ENCODE results near the gene METTL8. TPM values are rescaled to one million over a fixed set of nuclear protein-coding genes. Genes with fewer than 3 reads are reported as not detected.

The METTL8 gene
- total RNA-seq, 1 experiment from 2014 or later: 34.4 TPM

DNA sequence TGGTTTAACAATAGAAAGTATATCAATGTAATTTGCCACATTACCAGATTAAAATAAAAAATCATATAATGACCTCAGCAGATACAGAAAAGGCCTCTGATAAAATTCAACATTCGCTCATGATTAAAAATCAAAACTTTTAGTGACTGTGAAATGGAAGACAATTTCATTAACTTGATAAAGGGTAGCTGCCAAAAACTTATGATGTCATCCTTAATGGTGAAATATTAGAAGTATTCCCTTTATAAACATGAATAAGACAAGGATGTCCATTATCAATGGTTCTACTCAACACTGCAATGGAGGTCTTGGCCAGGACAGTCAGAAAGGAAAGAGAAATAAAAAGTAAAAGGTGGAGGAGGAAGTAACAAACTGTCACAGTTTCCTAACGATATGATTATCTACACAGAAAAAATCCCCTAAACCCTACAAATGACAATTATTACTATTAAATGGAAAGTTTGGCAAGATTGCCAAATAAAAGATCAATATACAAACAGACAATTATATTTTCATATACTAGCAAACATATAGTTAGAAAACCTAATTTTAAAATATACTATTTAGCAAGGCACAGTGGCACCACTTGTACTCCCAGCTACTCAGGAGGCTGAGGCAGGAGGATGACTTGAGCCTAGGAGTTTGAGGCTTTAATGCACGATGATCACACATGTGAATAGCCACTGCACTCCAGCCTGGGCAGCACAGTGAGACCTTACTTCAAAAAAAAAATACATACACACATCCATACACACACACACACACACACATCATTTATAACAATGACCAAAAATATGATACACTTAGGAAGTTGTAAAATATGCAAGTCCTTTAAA, 12.8 kb downstream of the METTL8 start:
- no peaks in the 10 kb centered on the region; a peak in 1 of 4 replicates for H3K4me1 ChIP-seq (ENCODE audit: control insufficient read depth in 1 of 2, insufficient read depth in 2 of 2, low read length in 2 of 2)
- H3K36me3 ChIP-seq (ENCODE audit: control insufficient read depth in 1 of 2, insufficient read depth in 2 of 2, low read length in 2 of 2): no peaks in the 10 kb centered on the region
- no TSS peak for BruUV-seq (replicated peaks)
- H3K27me3 ChIP-seq (ENCODE audit: insufficient read depth, low read length): no peaks in the 10 kb centered on the region
- H3K4me3 ChIP-seq (replicated peaks in 1 of 2; ENCODE audit: low read depth in 1 of 2, low read length in 2 of 2): no peak overlapping the region
- ATAC-seq: no peak
- peaks cover 59% of the 10 kb centered on the region for H3K79me2 ChIP-seq (ENCODE audit: insufficient read depth, low read length)
- no peak for DNase-seq (ENCODE audit: low read depth, low spot score)
- peaks cover 8% of the 10 kb centered on the region; the same call in 1 of the 2 replicates for H4K20me1 ChIP-seq (ENCODE audit: insufficient read depth)
- H3K27ac ChIP-seq (ENCODE audit: low read depth, low read length): no peak overlapping the region
- intact Hi-C loops (cut with micrococcal nuclease): no loop called here
- peaks cover 5 to 6% of the 10 kb centered on the region in 2 experiments; a peak in 1 of 4 replicates for H3K9me3 ChIP-seq (ENCODE audit: control insufficient read depth in 1 of 2, insufficient read depth in 1 of 2, low read depth in 1 of 2, low read length in 2 of 2)
- no peak overlapping the region for H3K4me2 ChIP-seq (ENCODE audit: low read length)
- H3K9me2 ChIP-seq (ENCODE audit: insufficient read depth): no peaks in the 10 kb centered on the region
- ChIA-PET POLR2A (interaction anchor here (0.6 kb wide), 1 partner anchor 1212 kb away, joined by 4 read pairs; no protein-coding TSS in a partner anchor), RAD21 (ENCODE audit: low non-redundant PET in 1 of 2, low total read pairs in 2 of 2, uncharacterized antibody in 2 of 2, unreplicated experiment in 2 of 2) (interaction anchor here in 1 of 2 experiments (0.6 kb wide), 1 partner anchor 60 kb away, joined by 9 read pairs; no protein-coding TSS in a partner anchor), CTCF (no interaction called here)
- H2AFZ ChIP-seq (ENCODE audit: low read depth, low read length, poor library complexity, severe bottlenecking): no peak overlapping the region
- H3K9ac ChIP-seq (ENCODE audit: low read length): no peak overlapping the region
- TF ChIP-seq ZFX (IDR thresholded peaks at IDR 0.05) (no peak), CBX3 (IDR thresholded peaks at IDR 0.05; ENCODE audit: low read depth) (no peak), POLR2A (IDR thresholded peaks at IDR 0.05; ENCODE audit: borderline replicate concordance, extremely low read depth, insufficient read depth, insufficient read length) (no peak), CEBPB (IDR thresholded peaks at IDR 0.05; ENCODE audit: low read depth) (no peak), SRF (IDR thresholded peaks at IDR 0.05; ENCODE audit: low read depth) (no peak), YY1 (IDR thresholded peaks at IDR 0.05; ENCODE audit: extremely low read depth, insufficient replicate concordance, low read depth, low read length) (no peak), EZH2 (IDR thresholded peaks at IDR 0.05) (no peak), FOSL1 (IDR thresholded peaks at IDR 0.05; ENCODE audit: low read depth) (no peak), POLR2AphosphoS5 (IDR thresholded peaks at IDR 0.05; ENCODE audit: low read depth, low read length) (no peak), ZNF274 (IDR thresholded peaks at IDR 0.05; ENCODE audit: low read depth, low read length) (no peak), TCF7L2 (IDR thresholded peaks at IDR 0.05; ENCODE audit: borderline replicate concordance, extremely low read depth, insufficient read depth, insufficient read length) (no peak), EGR1 (IDR thresholded peaks at IDR 0.05; ENCODE audit: low read depth) (no peak), EZH2phosphoT487 (IDR thresholded peaks at IDR 0.05; ENCODE audit: borderline replicate concordance) (no peak), JUND (IDR thresholded peaks at IDR 0.05) (no peak)
- TF ChIP-seq, protein P1, sequence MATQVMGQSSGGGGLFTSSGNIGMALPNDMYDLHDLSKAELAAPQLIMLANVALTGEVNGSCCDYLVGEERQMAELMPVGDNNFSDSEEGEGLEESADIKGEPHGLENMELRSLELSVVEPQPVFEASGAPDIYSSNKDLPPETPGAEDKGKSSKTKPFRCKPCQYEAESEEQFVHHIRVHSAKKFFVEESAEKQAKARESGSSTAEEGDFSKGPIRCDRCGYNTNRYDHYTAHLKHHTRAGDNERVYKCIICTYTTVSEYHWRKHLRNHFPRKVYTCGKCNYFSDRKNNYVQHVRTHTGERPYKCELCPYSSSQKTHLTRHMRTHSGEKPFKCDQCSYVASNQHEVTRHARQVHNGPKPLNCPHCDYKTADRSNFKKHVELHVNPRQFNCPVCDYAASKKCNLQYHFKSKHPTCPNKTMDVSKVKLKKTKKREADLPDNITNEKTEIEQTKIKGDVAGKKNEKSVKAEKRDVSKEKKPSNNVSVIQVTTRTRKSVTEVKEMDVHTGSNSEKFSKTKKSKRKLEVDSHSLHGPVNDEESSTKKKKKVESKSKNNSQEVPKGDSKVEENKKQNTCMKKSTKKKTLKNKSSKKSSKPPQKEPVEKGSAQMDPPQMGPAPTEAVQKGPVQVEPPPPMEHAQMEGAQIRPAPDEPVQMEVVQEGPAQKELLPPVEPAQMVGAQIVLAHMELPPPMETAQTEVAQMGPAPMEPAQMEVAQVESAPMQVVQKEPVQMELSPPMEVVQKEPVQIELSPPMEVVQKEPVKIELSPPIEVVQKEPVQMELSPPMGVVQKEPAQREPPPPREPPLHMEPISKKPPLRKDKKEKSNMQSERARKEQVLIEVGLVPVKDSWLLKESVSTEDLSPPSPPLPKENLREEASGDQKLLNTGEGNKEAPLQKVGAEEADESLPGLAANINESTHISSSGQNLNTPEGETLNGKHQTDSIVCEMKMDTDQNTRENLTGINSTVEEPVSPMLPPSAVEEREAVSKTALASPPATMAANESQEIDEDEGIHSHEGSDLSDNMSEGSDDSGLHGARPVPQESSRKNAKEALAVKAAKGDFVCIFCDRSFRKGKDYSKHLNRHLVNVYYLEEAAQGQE (IDR thresholded peaks at IDR 0.05; ENCODE audit: low read depth): no peak
- TF ChIP-seq, protein P2, sequence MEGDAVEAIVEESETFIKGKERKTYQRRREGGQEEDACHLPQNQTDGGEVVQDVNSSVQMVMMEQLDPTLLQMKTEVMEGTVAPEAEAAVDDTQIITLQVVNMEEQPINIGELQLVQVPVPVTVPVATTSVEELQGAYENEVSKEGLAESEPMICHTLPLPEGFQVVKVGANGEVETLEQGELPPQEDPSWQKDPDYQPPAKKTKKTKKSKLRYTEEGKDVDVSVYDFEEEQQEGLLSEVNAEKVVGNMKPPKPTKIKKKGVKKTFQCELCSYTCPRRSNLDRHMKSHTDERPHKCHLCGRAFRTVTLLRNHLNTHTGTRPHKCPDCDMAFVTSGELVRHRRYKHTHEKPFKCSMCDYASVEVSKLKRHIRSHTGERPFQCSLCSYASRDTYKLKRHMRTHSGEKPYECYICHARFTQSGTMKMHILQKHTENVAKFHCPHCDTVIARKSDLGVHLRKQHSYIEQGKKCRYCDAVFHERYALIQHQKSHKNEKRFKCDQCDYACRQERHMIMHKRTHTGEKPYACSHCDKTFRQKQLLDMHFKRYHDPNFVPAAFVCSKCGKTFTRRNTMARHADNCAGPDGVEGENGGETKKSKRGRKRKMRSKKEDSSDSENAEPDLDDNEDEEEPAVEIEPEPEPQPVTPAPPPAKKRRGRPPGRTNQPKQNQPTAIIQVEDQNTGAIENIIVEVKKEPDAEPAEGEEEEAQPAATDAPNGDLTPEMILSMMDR (IDR thresholded peaks at IDR 0.05 in 2 of 3, conservative IDR thresholded peaks at IDR 0.05 in 1 of 3; ENCODE audit: borderline replicate concordance in 1 of 3, insufficient read depth in 1 of 3, low read depth in 2 of 3, low read length in 2 of 3): no peak
- TF ChIP-seq, protein P3, sequence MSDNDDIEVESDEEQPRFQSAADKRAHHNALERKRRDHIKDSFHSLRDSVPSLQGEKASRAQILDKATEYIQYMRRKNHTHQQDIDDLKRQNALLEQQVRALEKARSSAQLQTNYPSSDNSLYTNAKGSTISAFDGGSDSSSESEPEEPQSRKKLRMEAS (IDR thresholded peaks at IDR 0.05): no peak
- TF ChIP-seq, protein P4, sequence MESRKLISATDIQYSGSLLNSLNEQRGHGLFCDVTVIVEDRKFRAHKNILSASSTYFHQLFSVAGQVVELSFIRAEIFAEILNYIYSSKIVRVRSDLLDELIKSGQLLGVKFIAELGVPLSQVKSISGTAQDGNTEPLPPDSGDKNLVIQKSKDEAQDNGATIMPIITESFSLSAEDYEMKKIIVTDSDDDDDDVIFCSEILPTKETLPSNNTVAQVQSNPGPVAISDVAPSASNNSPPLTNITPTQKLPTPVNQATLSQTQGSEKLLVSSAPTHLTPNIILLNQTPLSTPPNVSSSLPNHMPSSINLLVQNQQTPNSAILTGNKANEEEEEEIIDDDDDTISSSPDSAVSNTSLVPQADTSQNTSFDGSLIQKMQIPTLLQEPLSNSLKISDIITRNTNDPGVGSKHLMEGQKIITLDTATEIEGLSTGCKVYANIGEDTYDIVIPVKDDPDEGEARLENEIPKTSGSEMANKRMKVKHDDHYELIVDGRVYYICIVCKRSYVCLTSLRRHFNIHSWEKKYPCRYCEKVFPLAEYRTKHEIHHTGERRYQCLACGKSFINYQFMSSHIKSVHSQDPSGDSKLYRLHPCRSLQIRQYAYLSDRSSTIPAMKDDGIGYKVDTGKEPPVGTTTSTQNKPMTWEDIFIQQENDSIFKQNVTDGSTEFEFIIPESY (IDR thresholded peaks at IDR 0.05; ENCODE audit: extremely low read depth, insufficient replicate concordance, low read length): no peak
- TF ChIP-seq, protein P5, sequence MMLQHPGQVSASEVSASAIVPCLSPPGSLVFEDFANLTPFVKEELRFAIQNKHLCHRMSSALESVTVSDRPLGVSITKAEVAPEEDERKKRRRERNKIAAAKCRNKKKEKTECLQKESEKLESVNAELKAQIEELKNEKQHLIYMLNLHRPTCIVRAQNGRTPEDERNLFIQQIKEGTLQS (IDR thresholded peaks at IDR 0.05): no peak

Measured in HCT116 (cell line).